ENCODE data around the gene TMEM205. TPM values are rescaled to one million over a fixed set of nuclear protein-coding genes. Genes with fewer than 3 reads are reported as not detected.

TMEM205 gene
- total and polyA plus RNA-seq, 2 of the 8 experiments (the other 6 are each of a cell fraction or from before 2014, with no cell fraction given) = 73.5 to 423 TPM

DNA sequence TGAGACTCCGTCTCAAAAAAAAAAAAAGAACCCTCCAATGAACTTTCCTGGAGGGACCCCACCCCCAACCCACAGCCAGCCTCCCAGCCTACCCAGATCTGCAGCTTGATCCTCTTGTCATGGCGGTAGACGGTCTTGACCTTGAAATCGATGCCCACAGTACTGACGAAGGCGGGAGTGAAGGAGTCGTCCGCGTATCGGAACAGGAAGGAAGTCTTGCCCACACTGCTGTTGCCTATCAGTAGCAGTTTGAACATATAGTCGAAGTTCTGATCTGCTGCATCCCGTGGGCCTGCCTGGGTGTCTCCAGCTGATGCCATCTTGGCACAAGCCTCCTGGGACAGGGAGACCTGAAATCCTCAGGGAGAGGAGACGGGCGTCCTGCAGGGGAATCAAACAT, 9.0 kb downstream of the TMEM205 start (continued):
- no peak for TF ChIP-seq CHD7 (IDR thresholded peaks at IDR 0.05; ENCODE audit: insufficient replicate concordance, low read length)
- no peak for TF ChIP-seq SIRT6 (IDR thresholded peaks at IDR 0.05; ENCODE audit: low read length)
- TF ChIP-seq RAD21 (IDR thresholded peaks at IDR 0.05 in 1 of 2, conservative IDR thresholded peaks at IDR 0.05 in 1 of 2; ENCODE audit: low read depth in 2 of 2, low read length in 2 of 2) = no peak
- no peak for TF ChIP-seq SUZ12 (IDR thresholded peaks at IDR 0.05; ENCODE audit: low read length)
- no peak for TF ChIP-seq CTCF (IDR thresholded peaks at IDR 0.05; ENCODE audit: control extremely low read depth in 1 of 3, insufficient read depth in 1 of 3, low read depth in 1 of 3, low read length in 3 of 3)
- no peak for TF ChIP-seq NANOG (IDR thresholded peaks at IDR 0.05; ENCODE audit: insufficient read depth, low read depth, low read length, poor library complexity, severe bottlenecking)
- no peak for TF ChIP-seq ASH2L (IDR thresholded peaks at IDR 0.05; ENCODE audit: low read length)
- TF ChIP-seq NRF1 (IDR thresholded peaks at IDR 0.05; ENCODE audit: low read depth, low read length) = no peak
